GM20000 (cell line): Measurements from ENCODE around the gene LIPJ.

Source experiments
- DNase-seq: peaks from one replicate; pipeline ENCODE4 v3.0.0; 2012; ENCODE audit warnings: low spot score
- CTCF ChIP-seq: IDR thresholded peaks from 2 replicates; pipeline ENCODE4 v1.5.1; 2012; ENCODE audit warnings: mild to moderate bottlenecking, control low read depth; ENCODE audit errors: extremely low read depth, missing control alignments

The LIPJ gene

GRCh38 chr10:88557658-88558057 lies 28.9 kb upstream of the LIPJ start:
- TF ChIP-seq CTCF: no peak
- DNase-seq: no peak

- no peak for DNase-seq
- no peak for TF ChIP-seq CTCF
Observed at GRCh38 chr10:88562152-88562551, 24.4 kb upstream of the LIPJ start.

GRCh38 chr10:88565072-88565471 lies 21.5 kb upstream of the LIPJ start:
- no peak for TF ChIP-seq CTCF
- peak; percentile 35 for DNase-seq

GRCh38 chr10:88582411-88582805 lies 4.2 kb upstream of the LIPJ start:
- no peak for TF ChIP-seq CTCF
- no peak for DNase-seq

- DNase-seq: peak; percentile 68
- peak; percentile 63 for TF ChIP-seq CTCF
Observed at GRCh38 chr10:88582806-88583583, 3.6 kb upstream of the LIPJ start, which contains the start of gene RNLS. Gene RNLS, minus strand, starts transcription at chr10:88583318.

- TF ChIP-seq CTCF: no peak
- DNase-seq: no peak
Observed at GRCh38 chr10:88583584-88583957, 3.0 kb upstream of the LIPJ start.

GRCh38 chr10:88592381-88592780 lies 5.8 kb downstream of the LIPJ start:
- DNase-seq: no peak
- TF ChIP-seq CTCF: no peak
